IMR-90 (cell line): Measurements from ENCODE around the gene COL9A3. TPM values are rescaled to one million over a fixed set of nuclear protein-coding genes. Genes with fewer than 3 reads are reported as not detected.

Source experiments
- ATAC-seq: fragments of 200-7000 bp; cut with Tn5 transposase; 2 replicates; pipeline ENCODE4 v1.9.1; 2020; ENCODE audit warnings: low read depth, mild to moderate bottlenecking, moderate library complexity
- BruUV-seq: library from RNA; stranded (reverse); fragments of 400-500 nt; replicated peaks from 2 replicates; lab custom pipeline; 2021; lab: Mats Ljungman, UMichigan
- CTCF ChIA-PET: fragments of 300-600 bp; formaldehyde crosslinking; extraction: SDS; loops from one replicate; lab custom pipeline; 2021; ENCODE audit warnings: antibody characterized with exemption; lab: Yijun Ruan, JAX
- POLR2A ChIA-PET: fragments of 300-600 bp; sonication (Branson Sonifier 250); formaldehyde crosslinking; loops from one replicate; lab custom pipeline; 2022; ENCODE audit warnings: antibody characterized with exemption; ENCODE audit not compliant: unreplicated experiment; lab: Charles Lee
- DNase-seq: peaks from one replicate; pipeline ENCODE4 v3.0.0; 2013
- H2AFZ ChIP-seq: replicated peaks from 2 replicates; pipeline ENCODE3; 2013; ENCODE audit warnings: low read length, mild to moderate bottlenecking; ENCODE audit not compliant: poor library complexity
- H2AK5ac ChIP-seq: 2 replicates; pipeline ENCODE4 v1.6.1; 2013; ENCODE audit warnings: low read depth, low read length, inconsistent platforms
- H2AK9ac ChIP-seq: replicated peaks from 2 replicates; pipeline ENCODE3; 2013; ENCODE audit warnings: mild to moderate bottlenecking, low read depth, low read length, moderate library complexity; ENCODE audit not compliant: poor library complexity
- H2BK120ac ChIP-seq: 2 replicates; pipeline ENCODE4 v1.6.1; 2013; ENCODE audit warnings: low read depth, low read length, inconsistent platforms
- H2BK15ac ChIP-seq: 3 replicates; pipeline ENCODE4 v1.6.1; 2013; ENCODE audit warnings: low read depth, low read length, inconsistent platforms
- H2BK20ac ChIP-seq: 2 replicates; pipeline ENCODE4 v1.6.1; 2013; ENCODE audit warnings: low read depth, mild to moderate bottlenecking, inconsistent platforms, low read length, moderate library complexity
- H2BK5ac ChIP-seq: 2 replicates; pipeline ENCODE4 v1.6.1; 2013; ENCODE audit warnings: mild to moderate bottlenecking, low read depth, low read length, inconsistent platforms; ENCODE audit not compliant: poor library complexity, severe bottlenecking
- H3K14ac ChIP-seq: replicated peaks from 2 replicates; pipeline ENCODE4 v1.6.1; 2013; ENCODE audit warnings: low read depth, low read length, inconsistent platforms
- H3K18ac ChIP-seq: 2 replicates; pipeline ENCODE4 v1.6.1; 2013; ENCODE audit warnings: low read depth, low read length, control low read depth
- H3K23ac ChIP-seq: 2 replicates; pipeline ENCODE4 v1.6.1; 2013; ENCODE audit warnings: low read depth, low read length, inconsistent platforms
- H3K27ac ChIP-seq: 2 replicates; pipeline ENCODE4 v1.5.1; 2013; ENCODE audit warnings: mild to moderate bottlenecking, control low read depth, low read length; ENCODE audit not compliant: insufficient read depth
- H3K27me3 ChIP-seq: 2 replicates; pipeline ENCODE4 v1.6.1; 2013; ENCODE audit warnings: low read length; ENCODE audit not compliant: control insufficient read depth, insufficient read depth
- H3K36me3 ChIP-seq: 2 replicates; pipeline ENCODE4 v1.6.1; 2013; ENCODE audit warnings: low read length, mixed read lengths; ENCODE audit not compliant: control insufficient read depth, insufficient read depth
- H3K4ac ChIP-seq: 2 replicates; pipeline ENCODE4 v1.6.1; 2013; ENCODE audit warnings: low read depth, low read length, inconsistent platforms
- H3K4me1 ChIP-seq: 2 replicates; pipeline ENCODE4 v1.6.1; 2013; ENCODE audit warnings: low read length, mixed read lengths; ENCODE audit not compliant: control insufficient read depth, insufficient read depth
- H3K4me2 ChIP-seq: 2 replicates; pipeline ENCODE4 v1.6.1; 2013; ENCODE audit warnings: low read depth, mild to moderate bottlenecking, control low read depth, low read length, moderate library complexity
- H3K4me3 ChIP-seq: 2 replicates; pipeline ENCODE4 v1.5.1; 2013; ENCODE audit warnings: low read depth, mild to moderate bottlenecking, control low read depth, low read length, moderate library complexity; ENCODE audit not compliant: insufficient read depth
- H3K56ac ChIP-seq: 2 replicates; pipeline ENCODE4 v1.6.1; 2013; ENCODE audit warnings: low read length, inconsistent platforms; ENCODE audit not compliant: insufficient read depth; ENCODE audit errors: extremely low read depth
- H3K79me1 ChIP-seq, 2 experiments: 2 replicates each; pipeline ENCODE4 v1.6.1; 2013; ENCODE audit warnings: low read length in 2 of 2, inconsistent platforms in 1 of 2, low read depth in 1 of 2
- H3K9ac ChIP-seq: 2 replicates; pipeline ENCODE4 v1.6.1; 2013; ENCODE audit warnings: low read depth, low read length, control low read depth
- H3K9me1 ChIP-seq: 2 replicates; pipeline ENCODE4 v1.6.1; 2013; ENCODE audit warnings: low read length, inconsistent platforms; ENCODE audit not compliant: insufficient read depth
- H3K9me3 ChIP-seq: 2 replicates; pipeline ENCODE4 v1.6.1; 2013; ENCODE audit warnings: low read length; ENCODE audit not compliant: control insufficient read depth, insufficient read depth
- H4K20me1 ChIP-seq: 2 replicates; pipeline ENCODE4 v1.6.1; 2013; ENCODE audit warnings: low read length, inconsistent platforms; ENCODE audit not compliant: insufficient read depth
- H4K5ac ChIP-seq: 2 replicates; pipeline ENCODE4 v1.6.1; 2013; ENCODE audit warnings: mild to moderate bottlenecking, low read depth, low read length, control low read depth
- H4K8ac ChIP-seq, 2 experiments: 2 replicates each; pipeline ENCODE4 v1.6.1; 2013; ENCODE audit warnings: low read depth in 2 of 2, low read length in 2 of 2, control low read depth in 1 of 2, inconsistent platforms in 1 of 2
- H4K91ac ChIP-seq: 2 replicates; pipeline ENCODE4 v1.6.1; 2013; ENCODE audit warnings: low read depth, low read length, inconsistent platforms; ENCODE audit not compliant: insufficient read depth
- BHLHE40 ChIP-seq: fragments of 150-350 bp; IDR thresholded peaks from 2 replicates; pipeline ENCODE4 v1.6.1; 2016; ENCODE audit warnings: mild to moderate bottlenecking, low read depth, low read length
- CEBPB ChIP-seq: IDR thresholded peaks from 2 replicates; pipeline ENCODE4 v1.6.1; 2012; ENCODE audit warnings: low read depth, low read length, improper control_type of control experiment
- CHD1 ChIP-seq: IDR thresholded peaks from 2 replicates; pipeline ENCODE4 v1.6.1; 2012; ENCODE audit warnings: low read depth, low read length, improper control_type of control experiment
- FOS ChIP-seq: fragments of 150-350 bp; IDR thresholded peaks from 2 replicates; pipeline ENCODE4 v1.6.1; 2016; ENCODE audit warnings: low read depth, low read length
- MAFK ChIP-seq: IDR thresholded peaks from 2 replicates; pipeline ENCODE4 v1.6.1; 2012; ENCODE audit warnings: low read depth, low read length, improper control_type of control experiment
- MAZ ChIP-seq: IDR thresholded peaks from 2 replicates; pipeline ENCODE4 v1.6.1; 2012; ENCODE audit warnings: low read depth, mild to moderate bottlenecking, low read length, improper control_type of control experiment, moderate library complexity, borderline replicate concordance
- MXI1 ChIP-seq: IDR thresholded peaks from 2 replicates; pipeline ENCODE4 v1.6.1; 2012; ENCODE audit warnings: low read depth, mild to moderate bottlenecking, low read length, moderate library complexity, borderline replicate concordance
- NFE2L2 ChIP-seq: fragments of 150-350 bp; IDR thresholded peaks from 2 replicates; pipeline ENCODE4 v1.6.1; 2016; ENCODE audit warnings: low read depth, mild to moderate bottlenecking, low read length
- POLR2A ChIP-seq: IDR thresholded peaks from 2 replicates; pipeline ENCODE4 v1.6.1; 2012; ENCODE audit warnings: mild to moderate bottlenecking, low read depth, low read length
- RCOR1 ChIP-seq: IDR thresholded peaks from 2 replicates; pipeline ENCODE4 v1.6.1; 2012; ENCODE audit warnings: mild to moderate bottlenecking, low read length, improper control_type of control experiment; ENCODE audit not compliant: insufficient replicate concordance
- RFX5 ChIP-seq: IDR thresholded peaks from 2 replicates; pipeline ENCODE4 v1.8.0; 2012; ENCODE audit warnings: low read depth, mild to moderate bottlenecking, low read length, moderate library complexity
- SMC3 ChIP-seq: fragments of 150-350 bp; IDR thresholded peaks from 2 replicates; pipeline ENCODE4 v1.6.1; 2016; ENCODE audit warnings: low read depth, mild to moderate bottlenecking, antibody characterized with exemption, low read length, moderate library complexity
- WGBS, 2 experiments: methylation state at CpG; one replicate each; pipeline versions ENCODE4 v1.1.5 to v1.1.7; 2013; ENCODE audit warnings: missing lambda C conversion rate in 2 of 2; ENCODE audit not compliant: insufficient read length in 1 of 2; ENCODE audit errors: extremely low coverage in 2 of 2; 5-methylcytosine and 5-hydroxymethylcytosine counted together
- dilution Hi-C: fragments of 300-500 bp; cut with HindIII; formaldehyde crosslinking; loops from one replicate; pipeline ENCODE4 v1.14.3; 2018; ENCODE audit warnings: low sequenced_read_pairs; ENCODE audit not compliant: unreplicated experiment
- in situ Hi-C: fragments of 300-500 bp; cut with MboI; formaldehyde crosslinking; loops from 3 replicates; pipeline ENCODE4 v1.14.3; 2019; ENCODE audit warnings: low sequenced_read_pairs, inconsistent platforms, mixed read lengths
- intact Hi-C: fragments of 100-400 bp; cut with micrococcal nuclease; formaldehyde crosslinking; loops from 2 replicates; pipeline ENCODE4 v1.10.0; 2022
- polyA plus RNA-seq, 3 experiments: library from polyadenylated mRNA; depleted of rRNA; stranded (reverse); fragments of >200 nt; gene quantifications; 2 replicates each; pipeline ENCODE4 v1.2.3, GENCODE V29; 2012; ENCODE audit warnings: low replicate concordance in 1 of 3
- total RNA-seq: library from RNA; depleted of rRNA; stranded (reverse); fragments of >200 nt; gene quantifications from 2 replicates; pipeline ENCODE4 v1.2.3, GENCODE V29; 2012
- TF ChIP-seq, protein P1 (sequence below): conservative IDR thresholded peaks from 2 replicates; pipeline ENCODE4 v1.5.1; 2012; ENCODE audit warnings: mild to moderate bottlenecking, low read depth, low read length, improper control_type of control experiment
- TF ChIP-seq, protein P2 (sequence below): fragments of 150-350 bp; IDR thresholded peaks from 2 replicates; pipeline ENCODE4 v1.6.1; 2016; ENCODE audit warnings: low read depth, mild to moderate bottlenecking, low read length, moderate library complexity, borderline replicate concordance
- TF ChIP-seq, protein P3 (sequence below): fragments of 150-350 bp; IDR thresholded peaks from 2 replicates; pipeline ENCODE4 v1.6.1; 2017; ENCODE audit warnings: mild to moderate bottlenecking, antibody characterized with exemption, low read length, low read depth

Gene COL9A3
- total and polyA plus RNA-seq, 2 of the 4 experiments (the other 2 are of a cell fraction): 0.36 to 1.4 TPM

DNA sequence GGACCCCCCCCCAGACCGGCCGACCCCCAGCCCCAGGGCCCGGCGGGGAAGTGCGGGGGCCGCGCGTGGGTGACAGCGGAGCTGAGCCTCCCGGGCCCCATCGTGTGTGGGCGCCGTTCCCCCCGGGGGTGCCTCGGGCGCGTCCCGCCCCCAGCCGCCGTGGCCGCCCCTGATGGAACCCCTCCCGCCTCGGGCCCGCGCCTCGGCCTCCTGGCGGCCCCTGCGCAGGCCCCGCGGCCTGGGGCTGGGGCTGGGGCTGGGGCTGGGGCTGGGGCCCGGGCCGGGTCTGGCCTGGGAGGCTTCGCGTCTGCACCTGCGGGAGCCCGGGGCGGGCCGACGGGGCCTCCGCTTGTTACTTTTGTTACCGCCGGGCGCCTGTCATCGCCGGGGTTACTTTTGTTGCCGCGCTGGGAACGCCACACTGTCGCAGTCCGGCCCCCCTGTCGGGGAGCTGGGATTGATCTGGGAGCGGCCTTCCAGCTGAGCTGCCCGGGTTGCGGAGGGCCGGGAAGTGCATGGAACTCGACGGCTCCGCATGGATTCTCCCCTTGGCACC, 11.6 kb upstream of the COL9A3 start:
- Histone ChIP-seq H3K4me1 (peaks cover 10% of the 10 kb centered on the region), H2BK120ac (0 out of 2 replicates have a peak overlapping the region, but pooled peaks have one; percentile 8), H3K4me3 (peak overlapping the region; percentile 100), H3K4ac (peak overlapping the region; percentile 79), H3K27ac (peak overlapping the region; percentile 100), H3K14ac (peak overlapping the region; percentile 81), H3K9ac (peak overlapping the region; percentile 100), H4K5ac (0 out of 2 replicates have a peak overlapping the region, but pooled peaks have one; percentile 9), H2AFZ (peak overlapping the region; percentile 82), H3K56ac (peak overlapping the region; percentile 32; the same call in 1 of the 2 replicates), H2AK5ac (peak overlapping the region; percentile 51), H2BK15ac (no peak overlapping the region), H3K27me3 (no peaks in the 10 kb centered on the region), H3K18ac (no peak overlapping the region; the same call in 1 of the 2 replicates), H2BK20ac (no peak overlapping the region), H2AK9ac (peak overlapping the region; percentile 99), H3K23ac (peak overlapping the region; percentile 68), H4K91ac (peak overlapping the region; percentile 28; the same call in 1 of the 2 replicates), H3K9me3 (no peaks in the 10 kb centered on the region), H3K9me1 (no peaks in the 10 kb centered on the region), H3K4me2 (peak overlapping the region; percentile 94), H2BK5ac (peak overlapping the region; percentile 96), H3K79me1 (peaks cover 18 to 45% of the 10 kb centered on the region in 2 experiments), H4K20me1 (peaks cover 43% of the 10 kb centered on the region), H4K8ac (peak overlapping the region; percentile 35 to 99; a peak in 2 of 4 replicates), H3K36me3 (peaks cover 37% of the 10 kb centered on the region)
- BruUV-seq: no TSS peak
- no peak for DNase-seq
- ATAC-seq: peak; percentile 38
- dilution Hi-C loops (no loop called here), intact Hi-C loops (loop anchor here (5.0 kb wide), 1 partner anchor 202 kb away; the partner anchor contains the start of gene BHLHE23), in situ Hi-C loops (no loop called here)
- ChIA-PET CTCF (no interaction called here), POLR2A (no interaction called here)
- WGBS, 2 experiments: 0% methylated on average over 26 of the region's 58 CpGs; no CpG with 5 or more reads in 1 of the 2 experiments
- TF ChIP-seq SMC3 (no peak; the same call in 1 of the 2 replicates), FOS (no peak), RFX5 (no peak), CHD1 (no peak), BHLHE40 (no peak), RCOR1 (no peak), POLR2A (no peak), MXI1 (no peak), NFE2L2 (no peak), CEBPB (no peak), MAZ (no peak), MAFK (no peak)
- TF ChIP-seq, protein P1, sequence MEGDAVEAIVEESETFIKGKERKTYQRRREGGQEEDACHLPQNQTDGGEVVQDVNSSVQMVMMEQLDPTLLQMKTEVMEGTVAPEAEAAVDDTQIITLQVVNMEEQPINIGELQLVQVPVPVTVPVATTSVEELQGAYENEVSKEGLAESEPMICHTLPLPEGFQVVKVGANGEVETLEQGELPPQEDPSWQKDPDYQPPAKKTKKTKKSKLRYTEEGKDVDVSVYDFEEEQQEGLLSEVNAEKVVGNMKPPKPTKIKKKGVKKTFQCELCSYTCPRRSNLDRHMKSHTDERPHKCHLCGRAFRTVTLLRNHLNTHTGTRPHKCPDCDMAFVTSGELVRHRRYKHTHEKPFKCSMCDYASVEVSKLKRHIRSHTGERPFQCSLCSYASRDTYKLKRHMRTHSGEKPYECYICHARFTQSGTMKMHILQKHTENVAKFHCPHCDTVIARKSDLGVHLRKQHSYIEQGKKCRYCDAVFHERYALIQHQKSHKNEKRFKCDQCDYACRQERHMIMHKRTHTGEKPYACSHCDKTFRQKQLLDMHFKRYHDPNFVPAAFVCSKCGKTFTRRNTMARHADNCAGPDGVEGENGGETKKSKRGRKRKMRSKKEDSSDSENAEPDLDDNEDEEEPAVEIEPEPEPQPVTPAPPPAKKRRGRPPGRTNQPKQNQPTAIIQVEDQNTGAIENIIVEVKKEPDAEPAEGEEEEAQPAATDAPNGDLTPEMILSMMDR: no peak
- TF ChIP-seq, protein P2, sequence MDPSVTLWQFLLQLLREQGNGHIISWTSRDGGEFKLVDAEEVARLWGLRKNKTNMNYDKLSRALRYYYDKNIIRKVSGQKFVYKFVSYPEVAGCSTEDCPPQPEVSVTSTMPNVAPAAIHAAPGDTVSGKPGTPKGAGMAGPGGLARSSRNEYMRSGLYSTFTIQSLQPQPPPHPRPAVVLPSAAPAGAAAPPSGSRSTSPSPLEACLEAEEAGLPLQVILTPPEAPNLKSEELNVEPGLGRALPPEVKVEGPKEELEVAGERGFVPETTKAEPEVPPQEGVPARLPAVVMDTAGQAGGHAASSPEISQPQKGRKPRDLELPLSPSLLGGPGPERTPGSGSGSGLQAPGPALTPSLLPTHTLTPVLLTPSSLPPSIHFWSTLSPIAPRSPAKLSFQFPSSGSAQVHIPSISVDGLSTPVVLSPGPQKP: no peak
- TF ChIP-seq, protein P3, sequence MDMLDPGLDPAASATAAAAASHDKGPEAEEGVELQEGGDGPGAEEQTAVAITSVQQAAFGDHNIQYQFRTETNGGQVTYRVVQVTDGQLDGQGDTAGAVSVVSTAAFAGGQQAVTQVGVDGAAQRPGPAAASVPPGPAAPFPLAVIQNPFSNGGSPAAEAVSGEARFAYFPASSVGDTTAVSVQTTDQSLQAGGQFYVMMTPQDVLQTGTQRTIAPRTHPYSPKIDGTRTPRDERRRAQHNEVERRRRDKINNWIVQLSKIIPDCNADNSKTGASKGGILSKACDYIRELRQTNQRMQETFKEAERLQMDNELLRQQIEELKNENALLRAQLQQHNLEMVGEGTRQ: no peak
